Keratinocyte (primary cell): ENCODE results near the gene UBAC2. TPM values are rescaled to one million over a fixed set of nuclear protein-coding genes. Genes with fewer than 3 reads are reported as not detected.

Experiments used
- DNase-seq: peaks from one replicate; pipeline ENCODE4 v3.0.0-alpha.2; 2011; ENCODE audit warnings: low read depth, missing footprints, low spot score
- FAIRE-seq: peaks from 2 replicates; lab custom pipeline; 2011; peaks lifted over from hg19 to GRCh38; lab: Jason Lieb, UNC
- H2AFZ ChIP-seq: 2 replicates; pipeline ENCODE4 v1.6.0; 2012; ENCODE audit warnings: low read length, control low read depth, inconsistent platforms; ENCODE audit not compliant: control insufficient read depth
- H3K27ac ChIP-seq: 2 replicates; pipeline ENCODE4 v1.5.1; 2011; ENCODE audit warnings: low read length; ENCODE audit not compliant: control insufficient read depth, insufficient read depth
- H3K27me3 ChIP-seq: 3 replicates; pipeline ENCODE4 v1.6.0; 2011; ENCODE audit warnings: low read length; ENCODE audit not compliant: control insufficient read depth, insufficient read depth; ENCODE audit errors: extremely low read depth
- H3K36me3 ChIP-seq, 2 experiments: 2 replicates in 1 of 2; 3 replicates in 1 of 2; pipeline ENCODE4 v1.5.1; 2011; ENCODE audit warnings: low read length in 2 of 2, mild to moderate bottlenecking in 1 of 2; ENCODE audit not compliant: control insufficient read depth in 2 of 2, insufficient read depth in 2 of 2; ENCODE audit errors: extremely low read depth in 1 of 2
- H3K4me1 ChIP-seq: 3 replicates; pipeline ENCODE4 v1.5.1; 2011; ENCODE audit warnings: low read length; ENCODE audit not compliant: control insufficient read depth, insufficient read depth; ENCODE audit errors: extremely low read depth
- H3K4me2 ChIP-seq: 3 replicates; pipeline ENCODE4 v1.6.0; 2011; ENCODE audit warnings: low read depth, low read length; ENCODE audit not compliant: control insufficient read depth, insufficient read depth; ENCODE audit errors: extremely low read depth
- H3K4me3 ChIP-seq, 3 experiments: fragments of 200-600 bp in 1 of 3; sonication (generic) in 1 of 3; 2 replicates in 2 of 3; 3 replicates in 1 of 3; pipeline ENCODE4 v1.5.1; 2011 to 2016; ENCODE audit warnings: low read length in 3 of 3, mild to moderate bottlenecking in 3 of 3, control low read depth in 2 of 3, inconsistent platforms in 1 of 3, low read depth in 1 of 3, mixed read lengths in 1 of 3, mixed run types in 1 of 3, moderate library complexity in 1 of 3; ENCODE audit not compliant: control insufficient read depth in 2 of 3, insufficient read depth in 2 of 3; ENCODE audit errors: extremely low read depth in 1 of 3
- H3K79me2 ChIP-seq: 2 replicates; pipeline ENCODE4 v1.6.0; 2012; ENCODE audit warnings: low read length; ENCODE audit not compliant: control insufficient read depth, insufficient read depth
- H3K9ac ChIP-seq: 3 replicates; pipeline ENCODE4 v1.6.0; 2011; ENCODE audit warnings: low read length; ENCODE audit not compliant: control insufficient read depth, insufficient read depth; ENCODE audit errors: extremely low read depth
- H3K9me1 ChIP-seq: 3 replicates; pipeline ENCODE4 v1.6.0; 2011; ENCODE audit warnings: low read length; ENCODE audit not compliant: control insufficient read depth, insufficient read depth; ENCODE audit errors: extremely low read depth
- H3K9me3 ChIP-seq: 2 replicates; pipeline ENCODE4 v1.5.1; 2012; ENCODE audit warnings: low read depth, low read length; ENCODE audit not compliant: control insufficient read depth
- H4K20me1 ChIP-seq: 3 replicates; pipeline ENCODE4 v1.6.0; 2011; ENCODE audit warnings: low read length; ENCODE audit not compliant: control insufficient read depth, insufficient read depth; ENCODE audit errors: extremely low read depth
- EZH2 ChIP-seq: IDR thresholded peaks from one replicate; pipeline ENCODE4 v1.6.1; 2012; ENCODE audit warnings: inconsistent platforms, mild to moderate bottlenecking, low read length, moderate library complexity
- dilution Hi-C: fragments of 300-500 bp; cut with MboI; formaldehyde crosslinking; loops from one replicate; pipeline ENCODE4 v1.7.0; 2020; ENCODE audit warnings: low sequenced_read_pairs; ENCODE audit not compliant: extremely low pct_ligation_motif_present
- polyA plus RNA-seq, 5 experiments: library from polyadenylated mRNA; depleted of rRNA in 3 of 5; stranded (reverse) in 3 of 5; stranded (forward) in 1 of 5; unstranded in 1 of 5; fragments of >200 nt; gene quantifications; 1 replicate in 1 of 5; 2 replicates in 3 of 5; 3 replicates in 1 of 5; pipeline versions ENCODE4 v1.2.1 to v1.2.3, GENCODE V29; 2011 to 2012; ENCODE audit warnings: missing spikeins in 2 of 5, low read depth in 1 of 5, low replicate concordance in 1 of 5
- TF ChIP-seq, protein P1 (sequence below), 3 experiments: IDR thresholded peaks in 1 of 3; conservative IDR thresholded peaks in 1 of 3; optimal IDR thresholded peaks in 1 of 3; 2 replicates in 2 of 3; 3 replicates in 1 of 3; pipeline versions ENCODE3 to v1.5.1; 2011; ENCODE audit warnings: low read length in 3 of 3, mild to moderate bottlenecking in 3 of 3, moderate library complexity in 2 of 3, control low read depth in 1 of 3, inconsistent platforms in 1 of 3; ENCODE audit not compliant: insufficient read depth in 2 of 3; ENCODE audit errors: extremely low read depth in 1 of 3

Gene UBAC2
- polyA plus RNA-seq, 1 donor (not counting 4 experiments of a cell fraction or from before 2014, with no cell fraction given), result 104 TPM

DNA sequence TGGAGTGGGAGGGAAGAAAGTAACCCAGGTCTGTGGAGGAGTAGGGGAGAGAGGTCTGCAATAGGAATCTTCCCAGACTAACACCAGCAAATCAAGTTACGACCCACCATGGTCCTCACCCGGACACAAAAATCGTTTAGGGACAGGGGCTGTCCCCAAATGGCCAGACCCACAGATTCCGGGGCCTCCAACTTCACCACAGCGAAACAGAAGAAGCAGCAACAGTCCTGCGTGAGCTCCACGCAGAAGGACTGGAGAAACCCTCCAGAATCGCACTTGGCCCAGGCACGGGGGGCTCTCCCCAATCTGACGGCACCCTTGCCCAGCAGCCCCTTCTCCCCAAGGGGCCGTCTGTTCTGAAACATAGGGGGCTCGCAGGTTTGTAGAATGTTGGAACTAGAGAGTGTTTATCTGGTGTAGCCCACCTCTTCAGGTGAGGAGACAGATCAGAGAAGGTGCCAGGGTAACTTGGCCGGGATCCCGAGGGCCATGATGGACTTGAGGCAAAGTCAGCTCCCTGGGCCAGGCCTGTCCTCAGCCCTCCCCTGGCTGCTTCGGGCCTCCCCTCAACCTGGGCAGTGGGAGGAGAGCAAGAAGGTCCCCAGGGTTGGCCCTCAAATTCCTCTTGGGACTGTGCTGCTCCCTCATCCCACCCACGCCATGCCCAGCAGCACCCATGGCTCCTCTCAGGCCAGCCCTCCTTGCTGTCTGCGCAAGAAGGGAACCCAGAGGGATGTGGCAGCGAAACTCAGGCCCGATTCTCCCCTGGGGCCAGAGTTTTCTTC, 189.1 kb downstream of the UBAC2 start:
- Histone ChIP-seq H3K4me3 (no peak overlapping the region), H3K27ac (no peak overlapping the region), H3K27me3 (peaks cover 3% of the 10 kb centered on the region), H3K9me3 (no peaks in the 10 kb centered on the region), H2AFZ (no peak overlapping the region), H3K79me2 (no peaks in the 10 kb centered on the region), H4K20me1 (no peaks in the 10 kb centered on the region), H3K9me1 (no peaks in the 10 kb centered on the region), H3K4me1 (no peaks in the 10 kb centered on the region), H3K9ac (no peak overlapping the region), H3K4me2 (no peak overlapping the region), H3K36me3 (peaks cover 0 to 1% of the 10 kb centered on the region in 2 experiments)
- DNase-seq (no peak), FAIRE-seq (no peak)
- dilution Hi-C loops, result no loop called here
- TF ChIP-seq, protein P1, sequence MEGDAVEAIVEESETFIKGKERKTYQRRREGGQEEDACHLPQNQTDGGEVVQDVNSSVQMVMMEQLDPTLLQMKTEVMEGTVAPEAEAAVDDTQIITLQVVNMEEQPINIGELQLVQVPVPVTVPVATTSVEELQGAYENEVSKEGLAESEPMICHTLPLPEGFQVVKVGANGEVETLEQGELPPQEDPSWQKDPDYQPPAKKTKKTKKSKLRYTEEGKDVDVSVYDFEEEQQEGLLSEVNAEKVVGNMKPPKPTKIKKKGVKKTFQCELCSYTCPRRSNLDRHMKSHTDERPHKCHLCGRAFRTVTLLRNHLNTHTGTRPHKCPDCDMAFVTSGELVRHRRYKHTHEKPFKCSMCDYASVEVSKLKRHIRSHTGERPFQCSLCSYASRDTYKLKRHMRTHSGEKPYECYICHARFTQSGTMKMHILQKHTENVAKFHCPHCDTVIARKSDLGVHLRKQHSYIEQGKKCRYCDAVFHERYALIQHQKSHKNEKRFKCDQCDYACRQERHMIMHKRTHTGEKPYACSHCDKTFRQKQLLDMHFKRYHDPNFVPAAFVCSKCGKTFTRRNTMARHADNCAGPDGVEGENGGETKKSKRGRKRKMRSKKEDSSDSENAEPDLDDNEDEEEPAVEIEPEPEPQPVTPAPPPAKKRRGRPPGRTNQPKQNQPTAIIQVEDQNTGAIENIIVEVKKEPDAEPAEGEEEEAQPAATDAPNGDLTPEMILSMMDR (optimal IDR thresholded peaks at IDR 0.05 in 1 of 3, IDR thresholded peaks at IDR 0.05 in 1 of 3, conservative IDR thresholded peaks at IDR 0.05 in 1 of 3; ENCODE audit: extremely low read depth in 1 of 3, insufficient read depth in 2 of 3, low read length in 3 of 3), result no peak
- no peak for TF ChIP-seq EZH2

DNA sequence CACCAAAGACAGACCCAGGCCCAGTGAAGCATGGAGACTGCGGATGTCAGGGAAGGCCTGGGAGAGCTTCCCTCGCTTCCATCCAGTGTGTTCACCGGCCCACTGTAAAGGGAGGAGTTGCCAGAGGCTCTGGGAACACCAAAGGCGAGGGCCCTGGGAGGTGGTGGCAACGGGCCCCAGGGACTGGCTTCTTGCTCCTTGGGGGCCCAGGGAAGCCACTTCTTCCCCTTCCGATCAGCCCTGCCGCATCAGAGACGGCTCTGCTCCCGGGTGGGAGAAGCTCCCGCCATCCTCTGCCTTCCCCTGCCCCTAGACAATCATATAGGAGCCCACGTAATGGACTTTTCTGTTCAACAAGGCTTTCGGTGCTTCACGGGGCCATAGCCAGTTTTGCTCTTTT, 189.9 kb downstream of the UBAC2 start:
- H3K9me3 ChIP-seq, result no peaks in the 10 kb centered on the region
- no peak overlapping the region for H3K4me3 ChIP-seq
- H3K9me1 ChIP-seq, result no peaks in the 10 kb centered on the region
- peaks cover 3% of the 10 kb centered on the region for H3K27me3 ChIP-seq
- peaks cover 0 to under 1% of the 10 kb centered on the region in 2 experiments for H3K36me3 ChIP-seq
- no peaks in the 10 kb centered on the region for H4K20me1 ChIP-seq
- TF ChIP-seq, protein P1 (optimal IDR thresholded peaks at IDR 0.05 in 1 of 3, IDR thresholded peaks at IDR 0.05 in 1 of 3, conservative IDR thresholded peaks at IDR 0.05 in 1 of 3; ENCODE audit: extremely low read depth in 1 of 3, insufficient read depth in 2 of 3, low read length in 3 of 3), result no peak
- TF ChIP-seq EZH2, result no peak
- FAIRE-seq, result no peak
- H3K4me1 ChIP-seq, result no peaks in the 10 kb centered on the region
- dilution Hi-C loops, result no loop called here
- no peak for DNase-seq
- H3K9ac ChIP-seq, result no peak overlapping the region
- H3K79me2 ChIP-seq, result no peaks in the 10 kb centered on the region
- H3K27ac ChIP-seq, result no peak overlapping the region
- H2AFZ ChIP-seq, result no peak overlapping the region
- no peak overlapping the region for H3K4me2 ChIP-seq
